GM19397 (cell line): ENCODE results near the gene TUG1.

ENCODE experiments used
- ATAC-seq: cut with Tn5 transposase; IDR thresholded peaks from one replicate; pipeline ENCODE4 v1.9.1; 2021; ENCODE audit warnings: mild to moderate bottlenecking, moderate library complexity; ENCODE audit not compliant: unreplicated experiment

The TUG1 gene

DNA sequence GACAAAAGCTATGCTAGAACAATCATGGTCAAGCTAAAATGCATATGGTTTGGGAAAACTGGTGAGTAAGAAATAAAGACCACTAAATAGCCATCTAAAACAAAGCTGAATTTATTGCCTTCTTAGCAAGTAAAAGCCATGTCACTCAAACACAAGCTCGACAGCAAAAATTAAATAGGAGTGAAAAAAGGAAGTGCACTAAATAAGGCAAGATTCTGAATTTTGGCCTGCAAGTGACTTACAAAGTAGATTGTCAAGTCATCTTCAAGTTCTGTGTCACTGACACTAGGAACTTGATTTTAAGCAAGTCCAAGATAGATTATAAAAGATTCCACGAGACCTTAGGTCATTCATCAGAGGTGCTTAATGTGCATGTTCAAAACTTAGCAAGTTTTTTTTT lies 27.4 kb downstream of the TUG1 start:
- no peak for ATAC-seq

DNA sequence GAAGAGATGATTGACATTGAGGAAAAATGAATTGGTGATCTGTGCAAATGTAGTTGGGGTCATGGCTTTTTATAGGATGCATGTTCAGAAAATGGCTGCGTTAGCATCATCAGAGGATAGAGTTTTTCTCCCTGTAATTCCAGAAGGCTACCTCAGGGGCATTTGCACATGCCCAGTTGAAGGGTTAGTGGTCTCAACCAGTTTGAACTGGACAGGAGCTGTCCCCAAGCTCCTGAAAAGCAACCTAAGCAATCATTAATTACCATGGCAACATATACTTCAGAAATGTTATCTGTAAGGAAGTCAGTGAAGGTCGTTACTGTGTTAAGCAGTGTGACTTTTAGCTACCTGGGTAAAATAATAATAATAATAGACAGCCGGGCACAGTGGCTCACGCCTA lies 29.3 kb downstream of the TUG1 start:
- ATAC-seq: no peak

DNA sequence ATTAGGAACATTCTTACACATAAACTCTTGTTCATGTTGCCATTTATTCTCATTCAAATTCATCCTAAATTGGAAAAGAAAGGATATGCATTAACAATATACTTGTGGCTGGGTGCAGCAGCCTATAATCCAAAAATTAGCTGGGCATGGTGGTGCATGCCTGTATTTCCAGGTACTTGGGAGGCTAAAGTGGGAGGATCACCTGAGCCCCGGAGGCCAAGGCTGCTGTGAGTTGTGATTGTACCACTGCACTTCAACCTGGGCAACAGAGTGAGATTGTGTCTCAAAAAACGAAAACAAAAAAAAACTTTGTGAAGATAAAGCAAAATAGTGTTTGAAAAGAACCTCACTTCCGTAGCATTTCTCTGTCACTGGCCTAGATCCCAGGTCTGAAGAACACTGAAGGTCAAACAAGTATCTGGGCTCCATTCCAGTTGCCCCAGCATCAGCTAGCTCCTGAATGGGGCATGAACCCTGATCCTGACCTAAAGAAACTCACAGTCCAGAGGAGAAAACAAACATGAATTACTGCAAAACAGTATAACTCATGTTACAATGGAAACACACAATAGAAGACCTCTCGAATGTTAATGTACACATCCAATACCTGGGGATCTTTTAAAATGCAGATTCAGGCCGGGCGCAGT lies 32.2 kb downstream of the TUG1 start:
- ATAC-seq: no peak

DNA sequence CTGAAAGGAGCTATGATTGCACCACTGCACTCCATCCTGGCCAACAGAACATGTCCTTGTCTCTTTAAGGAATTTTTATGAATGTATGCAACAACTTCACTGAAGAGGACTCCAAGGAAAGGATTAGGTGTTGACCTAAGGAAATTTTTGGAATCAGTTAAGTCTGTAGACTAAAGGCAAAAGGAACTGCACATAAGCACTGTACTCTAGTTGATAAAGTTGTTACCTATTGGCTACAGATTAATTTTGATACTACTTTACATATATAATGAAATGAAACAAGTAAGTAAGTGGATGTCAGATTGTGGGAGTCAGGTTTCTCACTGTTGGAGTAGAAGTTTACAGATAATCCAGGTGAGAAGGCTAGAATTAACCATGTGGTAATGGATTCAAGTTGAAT lies 36.5 kb downstream of the TUG1 start:
- ATAC-seq: no peak

DNA sequence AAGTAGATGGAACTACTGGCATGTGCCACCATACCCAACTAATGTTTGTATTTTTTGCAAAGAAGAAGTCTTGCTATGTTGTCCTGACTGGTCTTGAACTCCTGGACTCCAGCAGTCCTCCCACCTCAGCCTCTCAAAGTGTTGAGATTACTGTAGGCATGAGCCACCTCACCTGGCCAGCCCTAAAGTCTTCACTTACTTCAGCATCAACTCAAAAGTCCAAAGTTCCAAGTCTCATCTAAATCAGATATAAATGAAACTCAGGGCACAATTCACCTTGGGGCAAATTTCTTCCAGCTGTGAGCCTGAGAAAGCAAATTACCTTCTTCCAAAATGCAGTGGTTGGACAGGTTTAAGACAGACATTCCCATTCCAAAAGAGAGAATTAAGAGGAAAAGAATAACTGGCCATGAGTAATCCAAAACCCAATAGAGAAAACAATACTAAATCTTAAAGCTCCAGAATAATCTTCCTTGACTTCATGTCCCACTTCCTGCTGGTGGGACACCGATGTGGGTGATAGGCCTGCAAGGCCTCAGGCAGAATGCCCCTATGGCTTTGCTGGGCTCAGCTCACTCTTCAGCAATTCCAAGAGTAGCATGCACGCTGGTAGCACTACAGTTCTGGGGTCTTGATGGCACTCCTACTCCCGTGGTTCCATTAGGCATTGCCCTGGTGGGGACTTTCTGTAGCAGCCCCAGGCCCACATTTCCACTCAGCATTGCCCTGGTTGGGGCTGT lies 50.3 kb downstream of the TUG1 start:
- ATAC-seq: no peak

DNA sequence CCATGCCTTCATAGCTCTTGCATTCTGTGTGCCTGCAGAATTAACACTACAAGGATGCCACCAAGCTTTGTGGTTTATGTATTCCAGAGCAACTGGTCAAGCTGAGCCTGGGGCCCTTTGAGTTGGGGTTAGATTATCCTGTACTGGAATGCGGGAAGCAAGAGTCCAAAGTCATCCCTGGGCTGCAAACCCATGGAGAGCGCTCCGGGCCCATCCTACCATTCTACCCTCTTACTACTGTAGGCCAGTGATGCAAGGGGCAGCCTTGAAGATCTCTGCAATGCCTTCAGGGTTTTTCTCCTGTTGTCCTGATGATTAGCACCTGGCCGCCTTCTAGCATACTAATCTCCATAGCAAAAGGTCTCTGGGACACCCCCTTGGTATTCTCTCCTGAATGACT lies 51.3 kb downstream of the TUG1 start:
- ATAC-seq: no peak

DNA sequence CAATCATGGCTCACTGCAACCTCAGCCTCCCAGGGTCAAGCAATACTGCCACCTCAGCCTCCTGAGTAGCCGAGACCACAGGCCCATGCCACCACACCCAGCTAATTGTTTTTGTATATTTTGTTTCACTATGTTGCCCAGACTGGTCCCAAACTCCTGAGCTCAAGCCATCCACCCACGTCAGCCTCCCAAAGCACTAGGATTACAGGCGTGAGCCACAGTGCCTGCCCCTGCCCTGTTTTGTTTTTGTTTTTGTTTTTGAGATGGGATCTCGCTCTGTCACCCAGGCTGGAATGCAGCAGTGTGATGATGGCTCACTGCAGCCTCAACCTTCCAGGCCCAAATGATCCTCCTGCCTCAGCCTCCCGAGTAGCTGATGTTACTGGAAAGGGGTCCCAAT lies 53.5 kb downstream of the TUG1 start:
- ATAC-seq: no peak
